ENCODE measurements around the gene OSBPL1A. TPM values are rescaled to one million over a fixed set of nuclear protein-coding genes. Genes with fewer than 3 reads are reported as not detected.

The OSBPL1A gene
- polyA plus RNA-seq, 2 of the 4 experiments (the other 2 are of a cell fraction): 10.5 to 22.1 TPM

DNA sequence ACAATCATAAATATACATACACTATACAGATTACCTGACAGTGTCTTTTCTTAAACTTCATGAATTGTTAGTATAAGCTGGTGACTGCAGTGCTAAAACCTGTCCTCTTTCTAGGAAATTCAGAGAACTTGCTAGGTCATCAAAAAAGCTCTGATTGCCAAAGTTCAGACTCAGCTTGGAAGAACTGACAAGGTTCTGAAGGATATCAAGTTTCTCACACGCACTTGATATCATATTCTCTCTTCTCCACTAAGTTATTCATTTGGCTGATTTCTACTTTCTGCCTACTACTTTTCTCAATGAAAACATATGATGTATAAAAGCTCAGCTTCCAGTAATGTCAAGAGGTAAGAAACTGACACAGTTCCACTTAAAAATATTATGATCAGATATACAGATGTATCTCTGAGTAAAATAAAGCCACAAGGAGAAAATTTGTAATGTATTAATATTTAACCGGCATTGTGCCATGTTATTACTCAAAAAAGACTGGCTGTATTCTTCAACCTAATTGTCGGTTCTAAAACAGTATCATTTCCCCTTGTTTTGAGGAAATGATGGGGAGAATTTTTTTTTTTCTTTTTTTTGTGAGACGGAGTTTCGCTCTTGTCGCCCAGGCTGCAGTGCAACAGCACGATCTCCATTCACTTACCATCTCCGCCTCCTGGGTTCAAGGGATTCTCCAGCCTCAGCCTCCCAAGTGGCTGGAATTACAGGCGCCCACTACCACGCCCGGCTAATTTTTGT lies 2.4 kb downstream of the OSBPL1A start:
- WGBS (ENCODE audit: missing lambda C conversion rate): 77% methylated on average over 11 of the region's 11 CpGs
- peaks cover 16% of the 10 kb centered on the region; the same call in 2 of the 3 replicates for H3K4me1 ChIP-seq
- TF ChIP-seq CEBPB (IDR thresholded peaks at IDR 0.05): no peak
- peak; percentile 87 for TF ChIP-seq MAFK (IDR thresholded peaks at IDR 0.05; ENCODE audit: partially characterized antibody)
- FAIRE-seq (no peak), DNase-seq (ENCODE audit: low read depth in 1 of 2, low spot score in 1 of 2) (no peak), ATAC-seq (no peak)
- CTCF ChIA-PET: interaction anchor here (0.7 kb wide), 1 partner anchor 18 kb away, joined by 3 read pairs; no protein-coding TSS in a partner anchor
- no peak overlapping the region for H3K4me2 ChIP-seq
- POLR2A ChIA-PET: no interaction called here
- no peak overlapping the region for H3K4me3 ChIP-seq
- H3K9me3 ChIP-seq: no peaks in the 10 kb centered on the region
- H3K27ac ChIP-seq: no peak overlapping the region

DNA sequence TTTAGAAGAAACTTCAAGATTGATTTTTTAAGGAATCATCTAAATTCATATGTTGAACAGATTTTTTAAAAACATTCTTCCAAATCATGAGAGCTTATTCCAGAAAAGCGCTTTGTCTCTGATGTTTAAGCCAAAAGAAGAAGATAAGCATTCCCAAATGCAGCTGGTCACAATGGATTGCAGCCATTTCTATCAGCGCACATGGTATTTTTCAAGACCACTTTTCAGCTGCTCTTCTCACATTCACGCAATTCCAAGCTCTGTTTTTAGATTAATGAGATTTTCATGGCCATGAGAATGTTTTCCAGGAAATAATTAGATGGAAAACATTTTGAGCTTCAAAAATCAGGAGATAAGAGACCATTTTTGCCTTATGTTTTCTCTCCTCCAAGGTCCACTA lies 8.7 kb downstream of the OSBPL1A start:
- WGBS (ENCODE audit: missing lambda C conversion rate): 79% methylated on average over 3 of the region's 3 CpGs
- no peak overlapping the region for H3K4me2 ChIP-seq
- H3K4me1 ChIP-seq: no peaks in the 10 kb centered on the region
- CTCF ChIA-PET: interaction anchor here (0.9 to 1.3 kb wide), 2 partner anchors 10 to 30 kb away, joined by 3 to 4 read pairs; no protein-coding TSS in a partner anchor
- DNase-seq (ENCODE audit: low read depth in 1 of 2, low spot score in 1 of 2) (no peak), FAIRE-seq (no peak), ATAC-seq (no peak)
- H3K9me3 ChIP-seq: no peaks in the 10 kb centered on the region
- POLR2A ChIA-PET: interaction anchor here (1.1 kb wide), 1 partner anchor 9 kb away, joined by 4 read pairs; the partner anchor contains the start of gene OSBPL1A
- no peak overlapping the region for H3K27ac ChIP-seq
- no peak overlapping the region for H3K4me3 ChIP-seq
- no peak for TF ChIP-seq CHD4 (IDR thresholded peaks at IDR 0.05; ENCODE audit: borderline replicate concordance)
- no peak for TF ChIP-seq RFX5 (IDR thresholded peaks at IDR 0.05)
- no peak for TF ChIP-seq POLR2A (IDR thresholded peaks at IDR 0.05; ENCODE audit: low read length)
- TF ChIP-seq EP300 (IDR thresholded peaks at IDR 0.05): no peak
- TF ChIP-seq KDM5A (IDR thresholded peaks at IDR 0.05): no peak
- TF ChIP-seq RNF2 (IDR thresholded peaks at IDR 0.05; ENCODE audit: borderline replicate concordance, low read depth): no peak
- no peak for TF ChIP-seq BHLHE40 (IDR thresholded peaks at IDR 0.05; ENCODE audit: low read depth, low read length)
- no peak for TF ChIP-seq RCOR1 (IDR thresholded peaks at IDR 0.05; ENCODE audit: low read depth, low read length)
- TF ChIP-seq, protein P1, sequence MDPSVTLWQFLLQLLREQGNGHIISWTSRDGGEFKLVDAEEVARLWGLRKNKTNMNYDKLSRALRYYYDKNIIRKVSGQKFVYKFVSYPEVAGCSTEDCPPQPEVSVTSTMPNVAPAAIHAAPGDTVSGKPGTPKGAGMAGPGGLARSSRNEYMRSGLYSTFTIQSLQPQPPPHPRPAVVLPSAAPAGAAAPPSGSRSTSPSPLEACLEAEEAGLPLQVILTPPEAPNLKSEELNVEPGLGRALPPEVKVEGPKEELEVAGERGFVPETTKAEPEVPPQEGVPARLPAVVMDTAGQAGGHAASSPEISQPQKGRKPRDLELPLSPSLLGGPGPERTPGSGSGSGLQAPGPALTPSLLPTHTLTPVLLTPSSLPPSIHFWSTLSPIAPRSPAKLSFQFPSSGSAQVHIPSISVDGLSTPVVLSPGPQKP (IDR thresholded peaks at IDR 0.05; ENCODE audit: low read depth, low read length): no peak
- no peak for TF ChIP-seq EHF (CRISPR knock-in tag; IDR thresholded peaks at IDR 0.05)
- TF ChIP-seq, protein P2, sequence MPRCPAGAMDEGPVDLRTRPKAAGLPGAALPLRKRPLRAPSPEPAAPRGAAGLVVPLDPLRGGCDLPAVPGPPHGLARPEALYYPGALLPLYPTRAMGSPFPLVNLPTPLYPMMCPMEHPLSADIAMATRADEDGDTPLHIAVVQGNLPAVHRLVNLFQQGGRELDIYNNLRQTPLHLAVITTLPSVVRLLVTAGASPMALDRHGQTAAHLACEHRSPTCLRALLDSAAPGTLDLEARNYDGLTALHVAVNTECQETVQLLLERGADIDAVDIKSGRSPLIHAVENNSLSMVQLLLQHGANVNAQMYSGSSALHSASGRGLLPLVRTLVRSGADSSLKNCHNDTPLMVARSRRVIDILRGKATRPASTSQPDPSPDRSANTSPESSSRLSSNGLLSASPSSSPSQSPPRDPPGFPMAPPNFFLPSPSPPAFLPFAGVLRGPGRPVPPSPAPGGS (IDR thresholded peaks at IDR 0.05): no peak
- TF ChIP-seq, protein P3, sequence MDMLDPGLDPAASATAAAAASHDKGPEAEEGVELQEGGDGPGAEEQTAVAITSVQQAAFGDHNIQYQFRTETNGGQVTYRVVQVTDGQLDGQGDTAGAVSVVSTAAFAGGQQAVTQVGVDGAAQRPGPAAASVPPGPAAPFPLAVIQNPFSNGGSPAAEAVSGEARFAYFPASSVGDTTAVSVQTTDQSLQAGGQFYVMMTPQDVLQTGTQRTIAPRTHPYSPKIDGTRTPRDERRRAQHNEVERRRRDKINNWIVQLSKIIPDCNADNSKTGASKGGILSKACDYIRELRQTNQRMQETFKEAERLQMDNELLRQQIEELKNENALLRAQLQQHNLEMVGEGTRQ (IDR thresholded peaks at IDR 0.05): no peak
- no peak for TF ChIP-seq MAZ (IDR thresholded peaks at IDR 0.05; ENCODE audit: borderline replicate concordance, low read depth, low read length)
- TF ChIP-seq NFE2L2 (conservative IDR thresholded peaks at IDR 0.05; ENCODE audit: low read length): no peak
- TF ChIP-seq CBX8 (IDR thresholded peaks at IDR 0.05): no peak
- no peak for TF ChIP-seq SREBF2 (IDR thresholded peaks at IDR 0.05)
- TF ChIP-seq CBX2 (IDR thresholded peaks at IDR 0.05; ENCODE audit: borderline replicate concordance, low read depth): no peak
- TF ChIP-seq TFCP2L1 (CRISPR knock-in tag; IDR thresholded peaks at IDR 0.05): no peak
- no peak for TF ChIP-seq HOXB5 (CRISPR knock-in tag; IDR thresholded peaks at IDR 0.05)

DNA sequence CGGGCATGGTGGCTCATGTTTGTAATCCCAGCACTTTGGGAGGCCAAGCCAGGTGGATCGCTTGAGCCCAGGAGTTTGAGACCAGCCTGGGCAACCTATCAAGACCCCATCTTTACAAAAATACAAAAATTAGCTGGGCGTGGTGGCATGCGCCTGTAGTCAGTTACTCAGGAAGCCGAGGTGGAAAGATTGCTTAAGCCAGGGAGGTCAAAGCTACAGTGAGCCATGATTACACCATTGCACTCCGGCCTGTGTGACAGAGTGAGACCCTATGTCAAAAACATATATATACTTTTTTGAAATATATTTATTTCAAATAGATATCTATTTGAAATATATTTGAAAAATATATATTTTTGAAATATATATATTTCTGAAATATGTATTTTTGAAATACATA lies 10.9 kb downstream of the OSBPL1A start:
- H3K9me3 ChIP-seq: no peaks in the 10 kb centered on the region
- POLR2A ChIA-PET: no interaction called here
- H3K27ac ChIP-seq: no peak overlapping the region
- no peak for TF ChIP-seq SMC3 (IDR thresholded peaks at IDR 0.05)
- TF ChIP-seq RAD21 (conservative IDR thresholded peaks at IDR 0.05 in 1 of 2, IDR thresholded peaks at IDR 0.05 in 1 of 2): no peak
- TF ChIP-seq SREBF2 (IDR thresholded peaks at IDR 0.05): no peak
- TF ChIP-seq ZNF302 (CRISPR knock-in tag; IDR thresholded peaks at IDR 0.05): no peak
- FAIRE-seq (no peak), ATAC-seq (no peak), DNase-seq (ENCODE audit: low read depth in 1 of 2, low spot score in 1 of 2) (no peak)
- no peak overlapping the region for H3K4me3 ChIP-seq
- 75% methylated on average over 6 of the region's 6 CpGs for WGBS (ENCODE audit: missing lambda C conversion rate)
- H3K4me2 ChIP-seq: no peak overlapping the region
- CTCF ChIA-PET: no interaction called here
- no peaks in the 10 kb centered on the region for H3K4me1 ChIP-seq
